WTC11 (cell line): ENCODE results near the gene FFAR2.

ENCODE experiments used
- CTCF ChIP-seq: fragments of 200-600 bp; IDR thresholded peaks from 2 replicates; pipeline ENCODE4 v1.8.0; 2022; ENCODE audit warnings: antibody characterized with exemption
- MLX ChIP-seq: sonication (generic); formaldehyde crosslinking; IDR thresholded peaks from 2 replicates; pipeline ENCODE4 v1.8.1; 2023; ENCODE audit warnings: mild to moderate bottlenecking, missing genetic modification reagents, moderate library complexity
- SP1 ChIP-seq: sonication (generic); formaldehyde crosslinking; conservative IDR thresholded peaks from 2 replicates; pipeline ENCODE4 v1.8.1; 2022; ENCODE audit warnings: missing genetic modification reagents
- USF2 ChIP-seq: sonication (generic); formaldehyde crosslinking; IDR thresholded peaks from 2 replicates; pipeline ENCODE4 v1.8.1; 2023; ENCODE audit warnings: mild to moderate bottlenecking, missing genetic modification reagents, moderate library complexity
- ZNF138 ChIP-seq: sonication (generic); formaldehyde crosslinking; conservative IDR thresholded peaks from 2 replicates; pipeline ENCODE4 v1.8.1; 2022; ENCODE audit warnings: mild to moderate bottlenecking, moderate library complexity, missing genetic modification reagents

GRCh38 chr19:35417278-35417677 is 30.8 kb upstream of the FFAR2 start:
- TF ChIP-seq SP1 (no peak), USF2 (CRISPR knock-in tag) (no peak), CTCF (no peak), MLX (CRISPR knock-in tag) (no peak), ZNF138 (no peak)
